HepG2 (cell line): ENCODE data around the gene SVBP. TPM values are rescaled to one million over a fixed set of nuclear protein-coding genes. Genes with fewer than 3 reads are reported as not detected.

Experiments used
- ATAC-seq: fragments of 200-7000 bp; cut with Tn5 transposase; 3 replicates; pipeline ENCODE4 v1.9.1; 2020; ENCODE audit warnings: mild to moderate bottlenecking, moderate library complexity
- BruUV-seq: library from RNA; stranded (reverse); fragments of 400-500 nt; replicated peaks from 2 replicates; lab custom pipeline; 2021; lab: Mats Ljungman, UMichigan
- CTCF ChIA-PET: fragments of 300-600 bp; formaldehyde crosslinking; extraction: SDS; loops from one replicate; lab custom pipeline; 2021; ENCODE audit warnings: low total read pairs, inconsistent platforms, low intra/inter-chr PET ratio; lab: Yijun Ruan, JAX
- POLR2A ChIA-PET: fragments of 350-600 bp; sonication (Branson Sonifier 250); formaldehyde crosslinking; loops from one replicate; lab custom pipeline; 2020; ENCODE audit warnings: antibody characterized with exemption, inconsistent platforms; lab: Yijun Ruan, JAX
- DNase-seq: peaks from one replicate; pipeline ENCODE4 v3.0.0-alpha.2; 2015; ENCODE audit warnings: low spot score
- FAIRE-seq: peaks from 3 replicates; lab custom pipeline; 2011; peaks lifted over from hg19 to GRCh38; lab: Jason Lieb, UNC
- H2AFZ ChIP-seq: one replicate; pipeline ENCODE4 v1.6.1; 2011; ENCODE audit warnings: low read length, inconsistent platforms
- H3K27ac ChIP-seq: fragments of 300-600 bp; 3 replicates; pipeline ENCODE4 v1.8.0; 2011; ENCODE audit warnings: mixed run types, mild to moderate bottlenecking, mixed read lengths, low read length, inconsistent platforms; ENCODE audit not compliant: insufficient read depth; ENCODE audit errors: extremely low read length
- H3K27me3 ChIP-seq, 2 experiments: fragments of 200-600 bp in 1 of 2; 2 replicates in 1 of 2; 3 replicates in 1 of 2; pipeline versions ENCODE4 v1.6.0 to v1.8.0; 2011; ENCODE audit warnings: low read length in 2 of 2, mild to moderate bottlenecking in 2 of 2, moderate library complexity in 2 of 2, inconsistent platforms in 1 of 2; ENCODE audit not compliant: insufficient read depth in 2 of 2, control insufficient read depth in 1 of 2
- H3K36me3 ChIP-seq, 2 experiments: fragments of 200-600 bp in 1 of 2; replicated peaks in 1 of 2; 2 replicates in 1 of 2; 3 replicates in 1 of 2; pipeline versions ENCODE4 v1.5.1 to v1.8.0; 2011; ENCODE audit warnings: low read length in 2 of 2, inconsistent platforms in 1 of 2; ENCODE audit not compliant: insufficient read depth in 2 of 2, control insufficient read depth in 1 of 2
- H3K4me1 ChIP-seq: 2 replicates; pipeline ENCODE4 v1.5.1; 2012; ENCODE audit warnings: low read length, inconsistent platforms; ENCODE audit not compliant: insufficient read depth
- H3K4me2 ChIP-seq: 2 replicates; pipeline ENCODE4 v1.6.0; 2011; ENCODE audit warnings: low read depth, low read length, inconsistent platforms
- H3K4me3 ChIP-seq, 3 experiments: fragments of 200-600 bp in 1 of 3; sonication (generic), shearing (Covaris generic) in 1 of 3; replicated peaks in 1 of 3; 2 replicates each; pipeline ENCODE4 v1.5.1; 2011 to 2016; ENCODE audit warnings: low read length in 3 of 3, inconsistent platforms in 2 of 3, low read depth in 2 of 3, mild to moderate bottlenecking in 2 of 3, control low read depth in 1 of 3, mixed read lengths in 1 of 3; ENCODE audit not compliant: insufficient read depth in 1 of 3
- H3K79me2 ChIP-seq: one replicate; pipeline ENCODE4 v1.6.1; 2011; ENCODE audit warnings: low read length, inconsistent platforms; ENCODE audit not compliant: insufficient read depth
- H3K9ac ChIP-seq: 2 replicates; pipeline ENCODE4 v1.6.0; 2011; ENCODE audit warnings: mild to moderate bottlenecking, low read depth, low read length, inconsistent platforms; ENCODE audit not compliant: insufficient read depth
- H3K9me3 ChIP-seq: 2 replicates; pipeline ENCODE4 v1.5.1; 2012; ENCODE audit warnings: mild to moderate bottlenecking, low read length
- H4K20me1 ChIP-seq: 2 replicates; pipeline ENCODE4 v1.6.0; 2011; ENCODE audit warnings: inconsistent platforms, mild to moderate bottlenecking, low read length, moderate library complexity; ENCODE audit not compliant: insufficient read depth
- ATAD3A ChIP-seq: sonication (generic); formaldehyde crosslinking; IDR thresholded peaks from 2 replicates; pipeline ENCODE4 v1.4.0; 2020; ENCODE audit warnings: missing genetic modification reagents
- ATF2 ChIP-seq: sonication (generic); formaldehyde crosslinking; IDR thresholded peaks from 2 replicates; pipeline ENCODE4 v1.4.0; 2020; ENCODE audit warnings: missing genetic modification reagents
- CREB1 ChIP-seq, 2 experiments: fragments of 450-650 bp in 1 of 2; IDR thresholded peaks; 2 replicates each; pipeline ENCODE4 v1.6.1; 2016 to 2017; ENCODE audit warnings: control low read depth in 1 of 2, mild to moderate bottlenecking in 1 of 2, missing compliant biosample characterization in 1 of 2, missing genetic modification characterization in 1 of 2
- HHEX ChIP-seq: IDR thresholded peaks from 2 replicates; pipeline ENCODE4 v1.6.1; 2016; ENCODE audit warnings: control low read depth
- HNRNPK ChIP-seq: fragments of 200-400 bp; formaldehyde crosslinking; IDR thresholded peaks from 2 replicates; pipeline ENCODE4 v1.6.1; 2018; ENCODE audit warnings: low read length, low read depth, moderate library complexity, mild to moderate bottlenecking; ENCODE audit not compliant: poor library complexity, severe bottlenecking
- LRRFIP1 ChIP-seq: sonication (generic); formaldehyde crosslinking; conservative IDR thresholded peaks from 2 replicates; pipeline ENCODE4 v1.4.0; 2020; ENCODE audit warnings: missing genetic modification reagents
- NAIF1 ChIP-seq: sonication (generic); formaldehyde crosslinking; IDR thresholded peaks from 2 replicates; pipeline ENCODE4 v1.5.0; 2020; ENCODE audit warnings: mild to moderate bottlenecking, missing genetic modification reagents, borderline replicate concordance
- NONO ChIP-seq, 2 experiments: fragments of 450-650 bp in 1 of 2; sonication (generic) in 1 of 2; formaldehyde crosslinking in 1 of 2; IDR thresholded peaks in 1 of 2; conservative IDR thresholded peaks in 1 of 2; 2 replicates each; pipeline versions ENCODE4 v1.6.1 to v1.8.0; 2017 to 2022; ENCODE audit warnings: mild to moderate bottlenecking in 1 of 2, missing genetic modification reagents in 1 of 2, moderate library complexity in 1 of 2
- PLRG1 ChIP-seq: fragments of 450-650 bp; conservative IDR thresholded peaks from 2 replicates; pipeline ENCODE4 v1.6.1; 2016
- SKI ChIP-seq: fragments of 450-650 bp; IDR thresholded peaks from one replicate; pipeline ENCODE4 v1.6.1; 2018; ENCODE audit warnings: mild to moderate bottlenecking; ENCODE audit not compliant: partially characterized antibody
- SPEN ChIP-seq: sonication (generic); formaldehyde crosslinking; IDR thresholded peaks from 2 replicates; pipeline ENCODE4 v1.5.1; 2020; ENCODE audit warnings: low read depth, mild to moderate bottlenecking, missing genetic modification reagents
- ZNF205 ChIP-seq: IDR thresholded peaks from 2 replicates; pipeline ENCODE4 v1.6.1; 2018; ENCODE audit warnings: missing biosample characterization, missing genetic modification reagents
- ZNF552 ChIP-seq: sonication (generic); formaldehyde crosslinking; IDR thresholded peaks from 2 replicates; pipeline ENCODE4 v1.9.0; 2022; ENCODE audit warnings: missing genetic modification reagents, mild to moderate bottlenecking, borderline replicate concordance
- ZNF562 ChIP-seq: sonication (generic); formaldehyde crosslinking; IDR thresholded peaks from 2 replicates; pipeline ENCODE4 v1.8.0; 2022; ENCODE audit warnings: missing genetic modification reagents, borderline replicate concordance
- WGBS: methylation state at CpG from one replicate; pipeline ENCODE4 v1.1.6; 2017; ENCODE audit warnings: low lambda C conversion rate; 5-methylcytosine and 5-hydroxymethylcytosine counted together
- in situ Hi-C: cut with HindIII; loops from 2 replicates; pipeline ENCODE4 v1.10.0; 2017; ENCODE audit warnings: low pct_unique_long_range_greater_than_20kb; ENCODE audit not compliant: extremely low pct_ligation_motif_present
- intact Hi-C: fragments of 100-400 bp; cut with micrococcal nuclease; formaldehyde crosslinking; loops from one replicate; pipeline ENCODE4 v1.10.0; 2022; ENCODE audit not compliant: unreplicated experiment
- polyA plus RNA-seq, 8 experiments: library from polyadenylated mRNA; depleted of rRNA in 3 of 8; stranded (reverse) in 7 of 8; unstranded in 1 of 8; fragments of >200 nt; fragmentation: Illumina TruSeq in 4 of 8; extraction: Trizol in 4 of 8; gene quantifications; 2 replicates each; pipeline versions ENCODE4 v1.2.1 to v1.2.3, GENCODE V29; 2011 to 2016; ENCODE audit warnings: low read depth in 4 of 8, missing spikeins in 1 of 8, mixed read lengths in 1 of 8; ENCODE audit not compliant: insufficient read depth in 1 of 8
- total RNA-seq, 5 experiments: library from RNA; depleted of rRNA; stranded (reverse); fragments of >200 nt; fragmentation: Illumina TruSeq; extraction: Trizol; gene quantifications; 2 replicates each; pipeline ENCODE4 v1.2.3, GENCODE V29; 2016; ENCODE audit warnings: low read depth in 1 of 5

SVBP gene
- total and polyA plus RNA-seq, 2 of the 13 experiments (the other 11 are each of a cell fraction or from before 2014, with no cell fraction given) = 28.8 to 48.2 TPM

- intact Hi-C loops (loop anchor here (2.0 to 5.0 kb wide), 2 partner anchors 27 to 51 kb away; partner anchors contain the start of genes C1orf50 and P3H1), in situ Hi-C loops (no loop called here)
- TF ChIP-seq SKI (no peak), NAIF1 (CRISPR knock-in tag) (no peak), CREB1 (IDR thresholded peaks at IDR 0.05) (no peak), CREB1 (CRISPR knock-in tag; IDR thresholded peaks at IDR 0.05) (0 out of 2 replicates have a peak, but pooled peaks have one; percentile 32), HNRNPK (no peak), HHEX (CRISPR knock-in tag) (no peak), ZNF205 (CRISPR knock-in tag) (peak; percentile 62; the same call in 1 of the 2 replicates), SPEN (CRISPR knock-in tag) (no peak), PLRG1 (no peak)
- Histone ChIP-seq H2AFZ (peak overlapping the region; percentile 94), H3K36me3 (peaks cover 0 to 1% of the 10 kb centered on the region in 2 experiments; a peak in 1 of 5 replicates), H3K27ac (no peak overlapping the region), H3K27me3 (no peaks in the 10 kb centered on the region; a peak in 1 of 5 replicates), H3K9me3 (no peaks in the 10 kb centered on the region), H4K20me1 (no peaks in the 10 kb centered on the region), H3K4me1 (peaks cover 43% of the 10 kb centered on the region), H3K79me2 (peaks cover 7% of the 10 kb centered on the region), H3K4me2 (peak overlapping the region; percentile 73), H3K9ac (peak overlapping the region; percentile 72; the same call in 1 of the 2 replicates), H3K4me3 (peak overlapping the region; percentile 61 to 87 (median 84); a peak in 4 of 6 replicates)
- ChIA-PET CTCF (no interaction called here), POLR2A (interaction anchor here (0.7 to 3.1 kb wide), 3 partner anchors 9 to 52 kb away, joined by 3 to 37 read pairs (median 25); partner anchors contain the start of genes C1orf50, P3H1 and ZNF691)
- peak; percentile 10 for DNase-seq
- ATAC-seq = no peak
- 20% methylated on average over 3 of the region's 3 CpGs for WGBS
- FAIRE-seq = peak; percentile 61
- BruUV-seq = no TSS peak
Observed at GRCh38 chr1:42817976-42818375, 779 bp upstream of the SVBP start.

GRCh38 chr1:42817440-42817767 lies 207 bp upstream of the SVBP start:
- intact Hi-C loops (loop anchor here (5.0 kb wide), 1 partner anchor 50 kb away; the partner anchor contains the start of genes C1orf50 and P3H1), in situ Hi-C loops (no loop called here)
- Histone ChIP-seq H3K9ac (peak overlapping the region; percentile 93), H3K4me2 (peak overlapping the region; percentile 73), H3K36me3 (peaks cover 0 to 1% of the 10 kb centered on the region in 2 experiments; a peak in 1 of 5 replicates), H3K27me3 (no peaks in the 10 kb centered on the region; a peak in 1 of 5 replicates), H3K4me1 (peaks cover 38% of the 10 kb centered on the region), H3K27ac (peak overlapping the region; percentile 100), H2AFZ (peak overlapping the region; percentile 94), H3K9me3 (no peaks in the 10 kb centered on the region), H3K4me3 (peak overlapping the region; percentile 61 to 87 (median 84)), H3K79me2 (peaks cover 7% of the 10 kb centered on the region), H4K20me1 (no peaks in the 10 kb centered on the region)
- DNase-seq (peak; percentile 6), FAIRE-seq (no peak), ATAC-seq (no peak; the same call in 2 of the 3 replicates)
- POLR2A ChIA-PET = interaction anchor here (0.7 to 3.1 kb wide), 3 partner anchors 9 to 51 kb away, joined by 3 to 37 read pairs (median 25); partner anchors contain the start of genes C1orf50, P3H1 and ZNF691
- WGBS = 5% methylated on average over 11 of the region's 13 CpGs
- no TSS peak for BruUV-seq
- CTCF ChIA-PET = no interaction called here
- no peak for TF ChIP-seq ATAD3A (CRISPR knock-in tag)
- no peak for TF ChIP-seq ZNF552
- TF ChIP-seq NONO (IDR thresholded peaks at IDR 0.05) = no peak
- 0 out of 2 replicates have a peak, but pooled peaks have one; percentile 12 for TF ChIP-seq NONO (CRISPR knock-in tag; conservative IDR thresholded peaks at IDR 0.05)
- TF ChIP-seq ATF2 (CRISPR knock-in tag) = 0 out of 2 replicates have a peak, but pooled peaks have one; percentile 3
- TF ChIP-seq LRRFIP1 = no peak
- no peak for TF ChIP-seq ZNF562 (CRISPR knock-in tag)
